ENCODE results near the gene PACRG.

Gene PACRG

GRCh38 chr6:163243692-163244589 lies 516.2 kb downstream of the PACRG start:
- no peak for DNase-seq (ENCODE audit: low spot score)

- DNase-seq (ENCODE audit: low spot score) = no peak
These were observed 520.3 kb downstream of the PACRG start for GRCh38 chr6:163248051-163248450.

GRCh38 chr6:163249651-163250101 lies 521.9 kb downstream of the PACRG start:
- DNase-seq (ENCODE audit: low spot score) = no peak

- DNase-seq (ENCODE audit: low spot score) = no peak
These were observed 522.3 kb downstream of the PACRG start for GRCh38 chr6:163250116-163250515.

- no peak for DNase-seq (ENCODE audit: low spot score)
These were observed 524.4 kb downstream of the PACRG start for GRCh38 chr6:163252061-163252591.

GRCh38 chr6:163253556-163254213 lies 525.9 kb downstream of the PACRG start:
- DNase-seq (ENCODE audit: low spot score) = no peak

- no peak for DNase-seq (ENCODE audit: low spot score)
These were observed 526.6 kb downstream of the PACRG start for GRCh38 chr6:163254341-163254835.

- no peak for DNase-seq (ENCODE audit: low spot score)
These were observed 527.5 kb downstream of the PACRG start for GRCh38 chr6:163255265-163255664.

GRCh38 chr6:163259689-163260088 lies 531.9 kb downstream of the PACRG start:
- no peak for DNase-seq (ENCODE audit: low spot score)

GRCh38 chr6:163260111-163260895 lies 532.5 kb downstream of the PACRG start:
- no peak for DNase-seq (ENCODE audit: low spot score)

GRCh38 chr6:163260911-163261310 lies 533.1 kb downstream of the PACRG start:
- no peak for DNase-seq (ENCODE audit: low spot score)

GRCh38 chr6:163261361-163261760 lies 533.6 kb downstream of the PACRG start:
- no peak for DNase-seq (ENCODE audit: low spot score)

GRCh38 chr6:163262080-163262479 lies 534.3 kb downstream of the PACRG start:
- no peak for DNase-seq (ENCODE audit: low spot score)

- DNase-seq (ENCODE audit: low spot score) = no peak
These were observed 535.4 kb downstream of the PACRG start for GRCh38 chr6:163263196-163263595.

- no peak for DNase-seq (ENCODE audit: low spot score)
These were observed 536.4 kb downstream of the PACRG start for GRCh38 chr6:163263998-163264661.

GRCh38 chr6:163264662-163265035 lies 536.9 kb downstream of the PACRG start:
- no peak for DNase-seq (ENCODE audit: low spot score)

GRCh38 chr6:163281634-163282033 lies 553.9 kb downstream of the PACRG start:
- DNase-seq (ENCODE audit: low spot score) = no peak

GRCh38 chr6:163282672-163283071 lies 554.9 kb downstream of the PACRG start:
- no peak for DNase-seq (ENCODE audit: low spot score)

GRCh38 chr6:163284151-163284550 lies 556.4 kb downstream of the PACRG start:
- DNase-seq (ENCODE audit: low spot score) = no peak

GRCh38 chr6:163285691-163286090 lies 557.9 kb downstream of the PACRG start:
- DNase-seq (ENCODE audit: low spot score) = no peak

GRCh38 chr6:163287626-163288025 lies 559.9 kb downstream of the PACRG start:
- DNase-seq (ENCODE audit: low spot score) = no peak

- no peak for DNase-seq (ENCODE audit: low spot score)
These were observed 560.3 kb downstream of the PACRG start for GRCh38 chr6:163288066-163288465.
